HEK293 (cell line): ENCODE data around the gene NUAK1.

Experiments
- CTCF ChIA-PET: fragments of 350-600 bp; formaldehyde crosslinking; extraction: SDS; loops from one replicate; lab custom pipeline; 2021; ENCODE audit warnings: antibody characterized with exemption; lab: Yijun Ruan, JAX
- POLR2A ChIA-PET: fragments of 300-600 bp; formaldehyde crosslinking; extraction: SDS; loops from one replicate; lab custom pipeline; 2020; ENCODE audit warnings: antibody characterized with exemption, inconsistent platforms; lab: Yijun Ruan, JAX
- H3K27ac ChIP-seq: fragments of 200-500 bp; sonication (Bioruptor generic); 2 replicates; pipeline ENCODE4 v1.5.1; 2014; ENCODE audit warnings: low read depth, low read length, control low read depth, inconsistent platforms; ENCODE audit errors: extremely low read depth
- H3K36me3 ChIP-seq, 2 experiments: fragments of 200-500 bp in 1 of 2; sonication (Bioruptor generic) in 1 of 2; 1 replicate in 1 of 2; 2 replicates in 1 of 2; pipeline ENCODE4 v1.5.1; 2014 to 2017; ENCODE audit warnings: inconsistent platforms in 2 of 2, low read length in 2 of 2; ENCODE audit not compliant: control insufficient read depth in 2 of 2, insufficient read depth in 1 of 2
- H3K4me1 ChIP-seq: fragments of 200-500 bp; sonication (Bioruptor generic); 2 replicates; pipeline ENCODE4 v1.5.1; 2014; ENCODE audit warnings: mild to moderate bottlenecking, low read length, inconsistent platforms; ENCODE audit not compliant: control insufficient read depth, insufficient read depth
- H3K4me3 ChIP-seq: 2 replicates; pipeline ENCODE4 v1.5.1; 2011; ENCODE audit warnings: low read depth, mild to moderate bottlenecking, control low read depth, low read length, moderate library complexity
- H3K9me3 ChIP-seq: fragments of 200-500 bp; sonication (Bioruptor generic); 2 replicates; pipeline ENCODE4 v1.5.1; 2014; ENCODE audit warnings: low read depth, low read length, inconsistent platforms; ENCODE audit not compliant: control insufficient read depth, insufficient read depth
- BCL6B ChIP-seq: fragments of 450-650 bp; formaldehyde crosslinking; IDR thresholded peaks from 2 replicates; pipeline ENCODE4 v1.5.1; 2017; ENCODE audit warnings: missing biosample characterization, missing genetic modification characterization
- MEIS1 ChIP-seq: sonication (generic); formaldehyde crosslinking; IDR thresholded peaks from 2 replicates; pipeline ENCODE4 v1.8.1; 2022; ENCODE audit warnings: missing genetic modification reagents, mild to moderate bottlenecking, borderline replicate concordance
- PRDM6 ChIP-seq: fragments of 450-650 bp; formaldehyde crosslinking; IDR thresholded peaks from 2 replicates; pipeline ENCODE4 v1.5.1; 2017; ENCODE audit warnings: missing biosample characterization, missing genetic modification characterization
- SCRT2 ChIP-seq: fragments of 450-650 bp; formaldehyde crosslinking; IDR thresholded peaks from 2 replicates; pipeline ENCODE4 v1.5.1; 2016; ENCODE audit warnings: missing biosample characterization, missing genetic modification characterization
- ZBTB44 ChIP-seq: fragments of 450-650 bp; IDR thresholded peaks from 2 replicates; pipeline ENCODE4 v1.5.1; 2018; ENCODE audit warnings: missing biosample characterization, mild to moderate bottlenecking, missing genetic modification characterization
- ZEB2 ChIP-seq: fragments of 450-650 bp; formaldehyde crosslinking; IDR thresholded peaks from 2 replicates; pipeline ENCODE4 v1.5.1; 2016; ENCODE audit warnings: missing biosample characterization, missing genetic modification characterization
- ZFP69B ChIP-seq: fragments of 450-650 bp; formaldehyde crosslinking; IDR thresholded peaks from 2 replicates; pipeline ENCODE4 v1.5.1; 2016; ENCODE audit warnings: missing biosample characterization, missing genetic modification characterization
- ZNF239 ChIP-seq: fragments of 450-650 bp; formaldehyde crosslinking; IDR thresholded peaks from 2 replicates; pipeline ENCODE4 v1.5.1; 2016; ENCODE audit warnings: missing biosample characterization, missing genetic modification characterization
- ZNF544 ChIP-seq: fragments of 450-650 bp; formaldehyde crosslinking; IDR thresholded peaks from 2 replicates; pipeline ENCODE4 v1.5.0; 2017; ENCODE audit warnings: missing biosample characterization, missing genetic modification characterization
- ZNF548 ChIP-seq: fragments of 450-650 bp; formaldehyde crosslinking; IDR thresholded peaks from 2 replicates; pipeline ENCODE4 v1.5.1; 2016; ENCODE audit warnings: missing biosample characterization, missing genetic modification characterization
- ZNF843 ChIP-seq: fragments of 450-650 bp; formaldehyde crosslinking; IDR thresholded peaks from 2 replicates; pipeline ENCODE4 v1.5.1; 2016; ENCODE audit warnings: missing biosample characterization, missing genetic modification characterization
- ZSCAN16 ChIP-seq: fragments of 450-650 bp; formaldehyde crosslinking; IDR thresholded peaks from 2 replicates; pipeline ENCODE4 v1.5.1; 2016; ENCODE audit warnings: missing biosample characterization, missing genetic modification characterization
- ZSCAN5A ChIP-seq: fragments of 450-650 bp; formaldehyde crosslinking; IDR thresholded peaks from 2 replicates; pipeline ENCODE4 v1.5.1; 2016; ENCODE audit warnings: missing biosample characterization, missing genetic modification characterization

The NUAK1 gene

GRCh38 chr12:106058256-106059182 is 80.2 kb downstream of the NUAK1 start:
- TF ChIP-seq ZNF544 (tag by site-specific recombination): no peak
- TF ChIP-seq ZNF548: no peak
- no peak for TF ChIP-seq ZFP69B (tag by site-specific recombination)
- no peak for TF ChIP-seq ZSCAN16 (tag by site-specific recombination)
- TF ChIP-seq ZNF843: no peak
- H3K4me1 ChIP-seq: no peaks in the 10 kb centered on the region
- CTCF ChIA-PET: interaction anchor here (0.9 to 1.1 kb wide), 3 partner anchors 13 to 61 kb away, joined by 3 to 4 read pairs (median 3); no protein-coding TSS in a partner anchor
- H3K36me3 ChIP-seq: no peaks in the 10 kb centered on the region
- no peak overlapping the region for H3K27ac ChIP-seq
- no peak overlapping the region for H3K4me3 ChIP-seq
- POLR2A ChIA-PET: no interaction called here
- H3K9me3 ChIP-seq: no peaks in the 10 kb centered on the region

GRCh38 chr12:106054049-106054448 is 84.7 kb downstream of the NUAK1 start:
- no peak overlapping the region for H3K27ac ChIP-seq
- H3K4me3 ChIP-seq: no peak overlapping the region
- TF ChIP-seq ZNF239 (tag by site-specific recombination) (no peak), ZBTB44 (tag by site-specific recombination) (no peak), SCRT2 (tag by site-specific recombination) (no peak), BCL6B (tag by site-specific recombination) (no peak)
- TF ChIP-seq, all 188 proteins: peak for 0
- Histone ChIP-seq H3K4me1 (no peaks in the 10 kb centered on the region), H3K9me3 (no peaks in the 10 kb centered on the region), H3K36me3 (no peaks in the 10 kb centered on the region)
- POLR2A ChIA-PET: interaction anchor here (0.6 kb wide), 2 partner anchors 22 to 237 kb away, joined by 3 to 4 read pairs; no protein-coding TSS in a partner anchor
- CTCF ChIA-PET: interaction anchor here (0.7 to 1.9 kb wide), 4 partner anchors 83 to 634 kb away, joined by 3 to 6 read pairs (median 4); no protein-coding TSS in a partner anchor

- no peaks in the 10 kb centered on the region for H3K36me3 ChIP-seq
- POLR2A ChIA-PET: no interaction called here
- no peaks in the 10 kb centered on the region for H3K4me1 ChIP-seq
- no peaks in the 10 kb centered on the region for H3K9me3 ChIP-seq
- TF ChIP-seq ZEB2 (tag by site-specific recombination) (0 out of 2 replicates have a peak, but pooled peaks have one; percentile 16), PRDM6 (tag by site-specific recombination) (peak; percentile 27; the same call in 1 of the 2 replicates), MEIS1 (peak; percentile 92), ZSCAN5A (tag by site-specific recombination) (no peak)
- TF ChIP-seq, all 188 proteins: peak for 3
- H3K4me3 ChIP-seq: no peak overlapping the region
- H3K27ac ChIP-seq: no peak overlapping the region
- CTCF ChIA-PET: interaction anchor here (0.6 kb wide), 1 partner anchor 20 kb away, joined by 3 read pairs; no protein-coding TSS in a partner anchor
Measured at GRCh38 chr12:106051853-106052531, 86.8 kb downstream of the NUAK1 start.
